MCF 10A (cell line): ENCODE data around the gene MPZL2. TPM values are rescaled to one million over a fixed set of nuclear protein-coding genes. Genes with fewer than 3 reads are reported as not detected.

Source experiments
- BruUV-seq: library from RNA; stranded (reverse); fragments of 400-500 nt; replicated peaks from 2 replicates; lab custom pipeline; 2021; lab: Mats Ljungman, UMichigan
- CTCF ChIA-PET: fragments of 300-600 bp; sonication (Branson Sonifier 250); formaldehyde crosslinking; extraction: SDS; loops from one replicate; lab custom pipeline; 2021; ENCODE audit warnings: antibody characterized with exemption, inconsistent platforms; lab: Yijun Ruan, JAX
- POLR2A ChIA-PET: fragments of 300-600, 350-650 bp; sonication (Branson Sonifier 250); formaldehyde crosslinking; extraction: SDS; loops from one replicate; lab custom pipeline; 2020; ENCODE audit warnings: antibody characterized with exemption, inconsistent platforms; lab: Yijun Ruan, JAX
- DNase-seq: peaks from one replicate; pipeline ENCODE4 v3.0.0-alpha.2; 2018; ENCODE audit not compliant: unreplicated experiment
- H3K27ac Mint-ChIP-seq: one replicate; pipeline ENCODE4 v1.8.0; 2022; ENCODE audit warnings: mild to moderate bottlenecking, low read depth, mixed read lengths; ENCODE audit not compliant: unreplicated experiment
- H3K27me3 Mint-ChIP-seq: one replicate; pipeline ENCODE4 v1.8.0; 2022; ENCODE audit warnings: mixed read lengths; ENCODE audit not compliant: insufficient read depth, unreplicated experiment
- H3K36me3 Mint-ChIP-seq: one replicate; pipeline ENCODE4 v1.8.0; 2022; ENCODE audit warnings: mild to moderate bottlenecking, moderate library complexity, mixed read lengths; ENCODE audit not compliant: insufficient read depth, unreplicated experiment
- H3K4me1 Mint-ChIP-seq: one replicate; pipeline ENCODE4 v1.8.0; 2022; ENCODE audit warnings: mixed read lengths; ENCODE audit not compliant: insufficient read depth, unreplicated experiment
- H3K4me3 Mint-ChIP-seq: one replicate; pipeline ENCODE4 v1.8.0; 2022; ENCODE audit warnings: mild to moderate bottlenecking, moderate library complexity, mixed read lengths; ENCODE audit not compliant: unreplicated experiment
- H3K9me3 Mint-ChIP-seq: one replicate; pipeline ENCODE4 v1.8.0; 2022; ENCODE audit warnings: mixed read lengths; ENCODE audit not compliant: unreplicated experiment
- CTCF ChIP-seq: fragments of 200-600 bp; IDR thresholded peaks from one replicate; pipeline ENCODE4 v1.8.0; 2022; ENCODE audit warnings: antibody characterized with exemption, mild to moderate bottlenecking; ENCODE audit not compliant: unreplicated experiment
- intact Hi-C: fragments of 100-400 bp; cut with micrococcal nuclease; formaldehyde crosslinking; loops from 2 replicates; pipeline ENCODE4 v1.14.1; 2022
- total RNA-seq: library from RNA; stranded (reverse); gene quantifications from 2 replicates; pipeline ENCODE4 v1.2.3, GENCODE V29; 2022

The MPZL2 gene
- total RNA-seq, 1 experiment from 2014 or later = 13.7 TPM

DNA sequence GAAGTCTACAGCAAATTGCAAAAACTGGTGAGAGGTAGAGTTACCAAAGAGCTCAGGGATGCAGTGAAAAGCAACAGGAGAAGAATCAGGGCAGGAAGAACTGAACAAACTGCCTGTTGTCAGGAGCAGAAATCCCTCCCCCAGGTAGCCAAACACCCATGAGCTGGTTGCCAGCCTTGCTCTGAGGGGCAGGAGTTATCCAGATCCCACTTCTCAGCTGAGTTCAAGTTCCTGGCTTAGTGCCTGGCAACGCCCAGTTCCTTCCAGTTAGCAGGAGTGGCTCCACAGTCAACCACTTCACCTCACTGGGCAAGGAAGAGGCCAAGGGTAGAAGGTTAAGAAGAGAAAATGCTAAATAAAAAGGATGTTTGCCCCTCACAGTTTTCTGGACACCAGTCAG lies 1.9 kb upstream of the MPZL2 start:
- peak; percentile 79 for DNase-seq
- Mint-ChIP-seq H3K27ac (peak overlapping the region; percentile 29), H3K27me3 (no peaks in the 10 kb centered on the region), H3K9me3 (no peaks in the 10 kb centered on the region), H3K4me3 (peak overlapping the region; percentile 93), H3K4me1 (peaks cover 44% of the 10 kb centered on the region), H3K36me3 (no peaks in the 10 kb centered on the region)
- ChIA-PET CTCF (interaction anchor here (0.6 to 4.2 kb wide), 8 partner anchors 13 to 659 kb away, joined by 3 to 24 read pairs (median 4); partner anchors contain the start of gene BCL9L), POLR2A (interaction anchor here (0.9 to 9.8 kb wide), 9 partner anchors 8 to 94 kb away, joined by 3 to 225 read pairs (median 32); partner anchors contain the start of genes MPZL3 and UBE4A)
- BruUV-seq = no TSS peak
- intact Hi-C loops = no loop called here
- no peak for TF ChIP-seq CTCF

DNA sequence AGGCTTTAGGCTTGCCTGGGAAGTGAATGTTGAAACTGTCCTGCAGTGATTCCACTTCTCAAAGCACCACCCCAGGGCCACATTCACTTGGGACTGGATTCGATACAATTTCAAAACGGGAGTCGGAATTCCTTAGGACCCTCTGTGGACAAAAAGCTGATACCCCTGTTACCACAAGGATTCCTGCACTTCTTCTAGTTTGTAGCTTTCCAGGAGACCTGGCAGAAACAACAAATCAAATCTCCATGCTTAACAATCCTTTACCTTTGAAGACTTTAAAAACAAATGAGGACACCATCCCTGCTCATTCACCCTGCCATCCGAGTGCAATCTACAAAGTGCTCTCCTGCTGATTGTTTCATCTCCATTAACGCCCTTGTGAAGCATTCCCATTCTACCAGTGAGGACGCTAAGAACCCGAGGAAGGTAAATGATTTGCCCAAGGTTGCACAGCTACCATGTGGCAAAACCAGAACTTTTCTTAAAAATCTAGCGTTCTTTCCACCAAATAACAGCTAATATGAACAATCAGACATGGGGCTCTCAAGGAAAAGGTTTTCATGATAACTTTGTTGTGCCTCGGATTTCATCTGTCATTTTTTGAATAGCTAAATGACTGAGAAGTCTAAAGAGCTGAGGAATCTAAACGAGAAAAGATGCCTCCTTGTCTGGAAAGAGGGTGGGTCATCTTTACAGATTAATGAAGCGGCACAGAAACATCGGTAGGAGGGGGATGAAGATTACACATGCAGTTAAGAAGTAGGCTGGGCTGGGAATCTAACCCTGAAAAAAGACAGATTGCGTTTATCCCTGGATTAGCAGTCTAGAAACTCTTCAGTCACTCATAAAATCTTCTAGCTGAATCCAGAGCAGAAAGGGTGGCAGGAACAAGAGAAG lies 720 bp upstream of the MPZL2 start:
- intact Hi-C loops = no loop called here
- Mint-ChIP-seq H3K36me3 (peaks cover 9% of the 10 kb centered on the region), H3K27ac (peak overlapping the region; percentile 95), H3K4me1 (peaks cover 44% of the 10 kb centered on the region), H3K4me3 (peak overlapping the region; percentile 93), H3K9me3 (no peaks in the 10 kb centered on the region), H3K27me3 (no peaks in the 10 kb centered on the region)
- BruUV-seq = TSS peak; percentile 44
- ChIA-PET CTCF (interaction anchor here (0.6 to 4.2 kb wide), 18 partner anchors 7 to 220 kb away, joined by 3 to 24 read pairs (median 4); partner anchors contain the start of gene MPZL3), POLR2A (interaction anchor here (0.6 to 9.8 kb wide), 24 partner anchors 9 to 1465 kb away, joined by 3 to 225 read pairs (median 8); partner anchors contain the start of genes MPZL3 and UBE4A)
- peak; percentile 31 for DNase-seq
- no peak for TF ChIP-seq CTCF

GRCh38 chr11:118263112-118263511 lies 985 bp downstream of the MPZL2 start:
- BruUV-seq = no TSS peak
- Mint-ChIP-seq H3K36me3 (peaks cover 26% of the 10 kb centered on the region), H3K9me3 (no peaks in the 10 kb centered on the region), H3K27ac (peak overlapping the region; percentile 95), H3K4me3 (peak overlapping the region; percentile 93), H3K4me1 (peaks cover 44% of the 10 kb centered on the region), H3K27me3 (no peaks in the 10 kb centered on the region)
- intact Hi-C loops = no loop called here
- TF ChIP-seq CTCF = no peak
- POLR2A ChIA-PET = interaction anchor here (0.8 to 9.8 kb wide), 16 partner anchors 10 to 722 kb away, joined by 3 to 225 read pairs (median 9); partner anchors contain the start of genes MPZL3, SCN4B and UBE4A
- CTCF ChIA-PET = interaction anchor here (0.6 to 4.2 kb wide), 10 partner anchors 11 to 331 kb away, joined by 3 to 24 read pairs (median 4); partner anchors contain the start of gene MPZL3
- no peak for DNase-seq

GRCh38 chr11:118260353-118260752 lies 3.7 kb downstream of the MPZL2 start:
- Mint-ChIP-seq H3K36me3 (peaks cover 37% of the 10 kb centered on the region), H3K4me3 (no peak overlapping the region), H3K27ac (no peak overlapping the region), H3K27me3 (no peaks in the 10 kb centered on the region), H3K4me1 (peaks cover 34% of the 10 kb centered on the region), H3K9me3 (no peaks in the 10 kb centered on the region)
- TF ChIP-seq CTCF = no peak
- ChIA-PET POLR2A (interaction anchor here (0.7 to 9.8 kb wide), 3 partner anchors 7 to 647 kb away, joined by 3 to 225 read pairs (median 92); partner anchors contain the start of gene MPZL3), CTCF (interaction anchor here (0.6 to 1.8 kb wide), 3 partner anchors 14 to 62 kb away, joined by 4 to 5 read pairs (median 5); no protein-coding TSS in a partner anchor)
- BruUV-seq = no TSS peak
- intact Hi-C loops = no loop called here
- no peak for DNase-seq
